GM18907 (cell line): ENCODE data around the gene PRDM1.
A peak's percentile ranks its signal among the peaks of the same experiment; 100 is the strongest.

Experiments used
- ATAC-seq: cut with Tn5 transposase; IDR thresholded peaks from one replicate; pipeline ENCODE4 v1.9.1; 2021; ENCODE audit warnings: mild to moderate bottlenecking, moderate library complexity; ENCODE audit not compliant: unreplicated experiment

The PRDM1 gene

DNA sequence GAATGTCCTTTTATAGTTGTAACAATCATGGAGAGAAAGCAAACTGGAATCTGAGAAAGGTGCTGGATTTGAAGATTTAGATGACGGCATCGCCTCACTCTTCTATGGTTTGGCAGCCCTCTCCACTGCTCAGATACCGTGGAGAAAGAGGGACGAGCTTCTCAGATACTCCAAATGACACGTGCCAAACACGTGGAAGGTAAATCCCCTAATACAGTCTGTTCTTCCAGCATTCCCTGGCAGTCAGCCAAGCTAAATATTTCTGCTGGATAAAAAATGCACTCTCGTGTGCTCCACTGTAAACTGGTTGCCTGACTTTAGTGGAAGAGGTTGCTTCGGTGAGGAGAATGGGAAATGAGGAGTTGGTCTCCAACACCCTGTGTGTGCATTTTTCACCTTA is 16.7 kb upstream of the PRDM1 start:
- ATAC-seq: no peak

- no peak for ATAC-seq
Observed at GRCh38 chr6:106070636-106071035, 15.5 kb upstream of the PRDM1 start.

- ATAC-seq: no peak
Observed at GRCh38 chr6:106072501-106073090, 13.5 kb upstream of the PRDM1 start.

DNA sequence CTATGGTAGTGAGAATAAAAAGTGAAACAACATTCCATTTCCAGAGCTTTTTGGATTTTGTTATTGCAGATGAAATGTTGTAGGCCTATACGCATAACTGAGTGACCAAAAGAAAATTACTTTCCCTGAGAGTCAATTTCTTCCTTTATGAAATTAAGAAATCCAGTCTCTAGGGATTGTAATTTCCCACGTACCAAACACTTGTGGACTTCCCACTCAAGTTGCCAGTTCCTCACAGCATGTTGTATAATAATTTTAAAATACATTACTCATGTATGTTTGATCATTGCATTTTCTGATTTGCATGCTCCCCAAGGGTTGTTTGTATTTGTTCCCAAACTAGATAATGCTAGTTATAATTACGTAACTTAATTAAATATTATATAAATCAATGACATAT is 12.0 kb upstream of the PRDM1 start:
- no peak for ATAC-seq

DNA sequence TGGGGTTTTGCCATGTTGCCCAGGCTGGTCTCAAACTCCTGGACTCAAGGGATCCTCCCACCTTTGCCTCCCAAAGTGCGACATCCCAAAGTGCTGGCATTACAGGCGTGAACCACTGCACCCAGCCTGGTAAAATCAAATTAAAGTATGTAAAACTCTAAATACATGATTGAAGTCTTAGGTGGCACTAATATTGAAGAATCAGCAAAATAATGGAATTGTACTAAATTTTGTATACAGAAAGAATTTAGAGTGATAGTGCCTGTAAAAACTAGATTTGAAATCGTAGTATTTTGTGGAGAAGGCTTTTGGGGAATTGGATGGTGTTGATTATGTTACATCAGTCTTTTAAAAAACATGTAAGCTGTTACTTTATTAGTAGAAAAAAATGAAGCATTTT is 10.0 kb upstream of the PRDM1 start:
- no peak for ATAC-seq

- no peak for ATAC-seq
Observed at GRCh38 chr6:106077170-106077569, 9.0 kb upstream of the PRDM1 start.

DNA sequence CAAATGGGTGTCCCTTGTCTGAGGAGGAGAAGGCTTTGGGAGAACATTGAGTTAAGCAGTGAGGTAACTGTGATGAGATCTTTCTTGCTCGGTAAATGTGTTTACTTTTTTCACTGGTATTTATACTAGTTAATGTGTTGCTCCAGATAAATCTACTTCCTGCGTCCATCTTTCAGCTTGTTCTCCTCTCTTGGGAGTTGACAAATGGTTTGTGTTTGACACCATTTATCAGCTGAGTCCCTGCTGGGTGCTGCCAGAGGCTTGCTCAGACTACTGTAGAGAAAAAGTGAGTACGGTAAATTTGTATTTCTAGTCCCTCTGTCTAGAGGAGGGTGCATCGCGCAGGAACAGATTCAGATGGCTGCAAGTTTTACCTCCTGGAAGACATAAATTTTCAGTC is 8.3 kb upstream of the PRDM1 start:
- no peak for ATAC-seq

- no peak for ATAC-seq
Observed at GRCh38 chr6:106079961-106080762, 6.0 kb upstream of the PRDM1 start.

GRCh38 chr6:106080763-106081095 is 5.4 kb upstream of the PRDM1 start:
- no peak for ATAC-seq

- ATAC-seq: no peak
Observed at GRCh38 chr6:106081715-106082114, 4.4 kb upstream of the PRDM1 start.

DNA sequence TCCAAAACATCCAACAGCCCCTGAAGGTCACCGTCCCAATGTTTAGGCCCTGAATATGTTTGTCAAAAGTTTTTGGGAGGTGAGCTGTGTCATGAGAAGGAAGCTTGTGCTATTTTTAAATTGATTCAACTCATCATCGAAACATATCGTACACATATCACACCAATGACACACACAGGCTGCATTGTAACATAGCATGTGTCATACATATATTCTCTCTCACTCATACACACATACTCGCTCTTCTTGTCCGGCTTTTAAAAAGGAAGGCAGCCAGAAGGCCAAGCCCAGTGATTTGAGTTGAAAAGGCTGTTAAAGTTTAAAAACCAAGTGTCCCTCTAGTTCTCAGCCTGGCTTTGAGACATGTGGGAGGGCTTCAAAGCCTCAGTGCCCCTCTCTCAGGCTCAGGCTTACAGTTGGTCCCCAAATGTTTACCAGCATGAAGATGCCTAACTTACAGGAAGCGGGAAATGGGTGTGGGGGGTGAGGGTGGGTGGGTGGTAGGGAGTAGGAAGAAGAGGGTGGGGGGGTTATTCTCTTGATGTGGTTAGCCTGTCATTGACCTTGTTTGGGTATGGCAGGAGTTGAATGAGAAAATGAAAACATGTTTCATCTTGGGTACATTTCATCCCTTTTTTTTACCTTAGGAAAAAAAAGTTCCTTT is 3.3 kb upstream of the PRDM1 start:
- no peak for ATAC-seq

GRCh38 chr6:106083618-106084017 is 2.5 kb upstream of the PRDM1 start:
- ATAC-seq: no peak

DNA sequence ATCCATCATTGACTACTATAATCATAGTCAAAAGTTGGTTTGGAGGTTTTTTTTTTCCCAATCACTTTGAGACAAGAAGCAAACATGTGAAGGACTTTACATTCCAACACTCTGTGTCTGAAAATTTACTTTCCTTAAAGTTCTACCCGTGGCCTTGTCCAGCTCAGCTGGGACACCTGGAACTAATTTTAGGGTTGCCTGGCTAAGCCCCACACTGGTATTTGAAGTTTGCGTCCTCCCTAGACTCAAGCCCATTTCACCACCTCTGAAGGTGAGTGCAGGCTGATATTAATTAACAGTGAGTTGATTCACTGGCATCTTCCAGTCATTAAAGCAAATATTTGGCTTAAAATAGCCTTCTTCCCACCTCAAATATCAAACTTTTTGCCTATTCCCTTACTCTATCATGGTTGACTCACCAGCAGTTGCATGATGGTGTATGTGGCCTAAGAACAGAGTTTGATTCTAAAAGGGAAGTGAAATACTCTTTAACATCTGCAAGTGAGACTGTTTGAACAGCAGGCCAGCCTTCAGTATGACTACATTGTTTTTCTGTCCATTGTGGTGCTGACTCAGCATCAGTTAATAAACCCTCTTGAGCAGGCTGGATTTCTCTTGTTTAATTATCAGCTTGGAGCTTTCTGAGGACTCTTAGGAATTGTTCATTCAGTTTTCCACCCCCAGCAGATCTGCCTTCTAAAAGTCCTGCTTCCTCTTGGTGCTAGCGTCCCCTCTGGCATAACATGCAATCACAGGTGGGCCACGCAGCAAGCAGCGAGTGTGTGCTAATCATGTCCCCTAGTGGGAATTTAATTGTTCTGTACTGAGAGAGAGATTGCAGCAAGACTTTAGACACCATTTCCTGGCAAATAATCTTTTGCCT is 1.8 kb upstream of the PRDM1 start:
- ATAC-seq: peak; percentile 79

DNA sequence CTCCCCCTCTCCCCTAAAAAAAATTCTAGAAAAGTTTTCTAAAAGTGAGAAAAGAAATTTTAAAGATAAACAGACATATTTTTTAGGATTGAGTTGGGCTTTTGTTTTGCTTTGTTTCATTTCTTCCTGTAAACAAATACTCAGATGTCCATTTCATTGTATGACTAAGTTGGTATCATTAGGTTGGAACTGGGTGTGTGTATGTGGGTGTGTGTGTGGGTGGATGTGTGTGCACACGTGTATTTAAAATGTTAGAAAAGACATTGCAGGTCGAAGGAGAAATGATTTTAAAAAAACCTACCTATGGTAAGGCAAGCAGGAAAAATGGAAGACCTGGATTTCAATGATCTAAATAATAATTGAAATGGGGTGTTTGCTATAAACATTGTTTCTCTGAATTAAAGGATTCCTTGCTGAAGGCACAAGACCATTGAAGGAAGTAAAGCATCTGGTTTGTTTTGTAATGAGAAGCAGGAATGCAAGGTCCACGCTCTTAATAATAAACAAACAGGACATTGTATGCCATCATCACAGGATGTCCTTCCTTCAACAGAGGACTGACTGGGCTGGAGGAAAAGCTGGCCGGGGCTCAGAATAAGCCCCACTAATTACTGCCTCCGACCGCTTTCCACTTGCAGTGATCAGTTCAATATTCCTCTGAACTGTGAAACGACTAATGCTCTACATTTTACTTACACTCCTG is 996 bp upstream of the PRDM1 start:
- no peak for ATAC-seq

DNA sequence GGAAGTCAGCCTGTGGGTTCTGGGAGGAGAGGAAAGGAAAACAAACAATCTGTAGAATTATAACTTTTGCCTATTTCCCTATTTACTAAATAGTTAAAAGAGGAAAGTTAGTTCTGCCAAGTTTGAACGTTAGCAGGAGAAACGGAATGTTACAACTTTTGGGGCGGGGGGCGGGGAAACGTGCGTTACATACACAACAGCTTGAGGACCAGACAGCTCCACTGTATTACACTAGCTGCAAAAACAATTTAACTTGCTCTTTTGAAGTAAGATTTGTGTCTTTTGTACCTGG is 498 bp upstream of the PRDM1 start:
- no peak for ATAC-seq

DNA sequence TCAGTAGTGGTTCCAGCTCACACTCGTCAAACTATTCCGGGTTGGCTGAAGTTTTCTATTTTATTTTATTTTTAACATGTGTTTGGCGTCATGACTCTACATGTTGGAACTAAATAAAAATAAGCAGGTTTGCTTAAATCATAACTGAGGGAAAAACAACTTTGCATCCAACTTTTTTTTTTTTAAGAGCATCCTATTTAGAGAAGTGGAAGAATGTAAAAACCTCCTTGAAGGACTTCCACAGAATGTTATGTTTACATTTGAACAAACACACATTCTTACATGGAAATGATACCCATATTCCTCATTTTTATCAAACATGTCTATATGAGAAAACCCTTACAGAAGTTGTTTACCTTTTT is 659 bp downstream of the PRDM1 start:
- no peak for ATAC-seq

- ATAC-seq: no peak
Observed at GRCh38 chr6:106087548-106088325, 1.6 kb downstream of the PRDM1 start.

GRCh38 chr6:106090001-106090400 is 3.9 kb downstream of the PRDM1 start:
- ATAC-seq: no peak

DNA sequence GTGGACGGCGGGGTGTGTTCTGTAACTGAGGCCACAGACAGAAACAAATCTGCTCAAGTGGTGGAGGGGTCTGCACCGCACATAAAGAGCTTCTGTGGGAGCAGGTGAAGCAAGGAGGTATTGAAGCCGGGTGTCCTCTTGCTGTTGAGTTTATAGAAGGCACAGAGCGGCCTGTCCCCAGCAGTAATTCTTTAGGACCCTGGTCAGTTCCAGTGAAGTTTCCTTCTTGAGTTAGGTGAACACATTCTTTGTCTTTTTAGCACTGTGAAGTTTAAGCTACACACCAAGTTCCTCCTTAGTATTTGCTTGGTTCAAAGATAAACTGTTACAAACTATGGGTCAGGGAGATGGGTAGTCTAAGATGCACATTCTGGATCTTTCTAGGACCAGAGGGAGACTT is 6.1 kb downstream of the PRDM1 start:
- no peak for ATAC-seq

DNA sequence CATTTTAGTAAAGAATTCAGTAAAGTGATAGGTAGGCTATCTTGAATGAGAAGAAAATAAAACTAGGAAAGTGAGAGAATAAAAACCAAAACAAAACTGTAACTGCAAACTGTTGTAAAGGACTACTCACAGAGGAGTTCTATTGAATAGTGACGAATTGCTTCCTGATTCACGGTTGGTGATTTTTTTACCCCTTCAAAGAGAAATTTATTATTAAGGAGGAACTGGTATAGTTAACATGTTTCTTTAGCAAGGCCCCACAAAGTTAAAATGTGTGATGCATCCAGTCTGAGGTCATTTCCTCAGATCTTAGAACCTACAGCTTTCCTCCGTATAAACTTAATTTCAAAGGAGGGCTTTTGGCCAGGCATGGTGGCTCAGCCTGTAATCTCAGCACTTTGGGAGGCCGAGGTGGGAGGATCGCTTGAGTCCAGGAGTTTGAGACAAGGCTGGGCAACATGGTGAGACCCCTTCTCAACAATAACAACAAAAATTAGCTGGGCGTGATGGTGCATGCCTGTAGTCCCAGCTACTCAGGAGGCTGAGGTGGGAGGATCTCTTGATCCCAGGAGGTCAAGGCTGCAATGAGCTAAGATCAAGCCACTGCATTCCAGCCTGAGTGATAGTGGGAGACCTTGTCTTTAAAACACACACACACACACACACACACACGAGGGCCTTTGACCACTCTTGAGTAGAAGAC is 8.3 kb downstream of the PRDM1 start:
- ATAC-seq: no peak
